Epithelial cell of proximal tubule (primary cell): ENCODE data around the gene KIF3A. TPM values are rescaled to one million over a fixed set of nuclear protein-coding genes. Genes with fewer than 3 reads are reported as not detected.
A peak's percentile ranks its signal among the peaks of the same experiment; 100 is the strongest.

ENCODE experiments used
- DNase-seq: peaks from one replicate; pipeline ENCODE4 v3.0.0-alpha.2; 2011; ENCODE audit warnings: low read depth
- H3K4me3 ChIP-seq: 2 replicates; pipeline ENCODE4 v1.5.1; 2011; ENCODE audit warnings: low read depth, mild to moderate bottlenecking, low read length
- CTCF ChIP-seq: conservative IDR thresholded peaks from 2 replicates; pipeline ENCODE4 v1.5.1; 2012; ENCODE audit warnings: low read depth, mild to moderate bottlenecking, low read length
- total RNA-seq: library from RNA; depleted of rRNA; stranded (reverse); fragments of >200 nt; gene quantifications from 2 replicates; pipeline ENCODE4 v1.2.3, GENCODE V29; 2015

KIF3A gene
- total RNA-seq, 1 donor from 2014 or later: 7.6 TPM

- H3K4me3 ChIP-seq: no peak overlapping the region
- DNase-seq: no peak
- no peak for TF ChIP-seq CTCF
These were observed 35.1 kb upstream of the KIF3A start for GRCh38 chr5:132772291-132773070.

DNA sequence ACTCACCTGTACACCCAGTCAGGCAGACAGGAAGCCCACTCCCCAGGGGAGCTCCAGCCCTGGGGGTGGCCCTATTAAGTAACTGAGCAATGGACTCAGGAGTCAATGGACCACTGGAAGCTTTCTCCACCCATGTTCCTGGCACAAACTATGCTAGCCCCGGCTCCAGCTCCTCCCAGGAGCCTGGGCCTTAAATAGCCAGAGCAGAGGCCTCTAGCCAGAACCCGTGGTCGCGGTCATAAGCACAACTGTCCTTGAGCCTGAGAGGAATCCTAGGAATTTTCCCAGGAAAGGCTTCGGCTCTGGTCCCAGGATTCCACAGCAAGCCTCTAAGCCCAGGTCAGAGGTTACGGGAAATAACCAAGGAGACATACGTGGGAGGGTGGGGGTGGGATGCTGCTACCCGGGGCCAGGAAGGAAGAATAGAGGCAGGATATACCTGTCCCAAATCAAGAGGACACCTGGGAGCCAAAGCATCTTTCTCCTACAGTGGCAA is 34.2 kb upstream of the KIF3A start:
- no peak overlapping the region for H3K4me3 ChIP-seq
- TF ChIP-seq CTCF: no peak
- peak; percentile 60 for DNase-seq

- DNase-seq: no peak
These were observed 33.3 kb upstream of the KIF3A start for GRCh38 chr5:132770476-132771159.

DNA sequence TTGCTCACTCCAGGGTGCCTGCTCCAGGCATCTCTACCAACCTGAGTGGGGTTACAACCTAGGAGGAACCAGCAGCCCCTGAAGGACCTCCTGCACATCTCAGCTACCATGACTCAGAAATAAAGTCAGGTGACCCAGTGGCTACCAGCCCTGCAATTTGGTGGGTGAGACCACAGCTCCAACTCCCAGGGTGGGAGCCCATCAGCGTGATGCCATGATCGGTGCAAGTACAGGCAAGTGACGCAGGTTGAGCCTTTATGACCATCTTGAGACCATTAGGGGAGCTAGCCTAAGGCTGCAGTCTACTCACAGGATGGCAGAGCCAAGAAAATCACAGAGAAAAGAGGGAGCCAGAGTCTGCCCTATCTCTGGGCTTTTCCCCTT is 31.1 kb upstream of the KIF3A start:
- no peak for TF ChIP-seq CTCF
- no peak overlapping the region for H3K4me3 ChIP-seq
- DNase-seq: no peak

More at GRCh38 chr5:132770476-132771159, 33.3 kb upstream of the KIF3A start:
- TF ChIP-seq CTCF: no peak
- H3K4me3 ChIP-seq: no peak overlapping the region

DNA sequence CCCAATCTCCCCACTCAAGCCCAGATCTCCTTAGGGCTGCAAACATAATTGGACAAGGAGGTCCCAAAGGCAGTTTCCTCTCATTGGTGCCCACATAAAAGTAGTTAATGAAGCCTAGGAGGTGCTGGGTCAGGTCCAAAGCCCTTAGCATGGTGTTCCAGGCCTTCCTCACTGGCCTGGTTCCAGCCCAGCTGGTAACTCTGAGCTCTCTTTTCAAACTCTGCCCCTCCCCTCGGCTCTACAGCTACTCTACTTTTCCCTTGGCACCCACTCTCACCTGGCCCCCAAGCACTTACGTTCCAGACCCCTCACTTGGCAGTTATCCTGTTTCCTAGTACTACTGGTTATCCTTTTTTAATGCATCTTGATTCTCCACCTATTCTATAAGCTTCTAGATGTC is 29.8 kb upstream of the KIF3A start:
- H3K4me3 ChIP-seq: no peak overlapping the region
- DNase-seq: no peak
- no peak for TF ChIP-seq CTCF

- no peak overlapping the region for H3K4me3 ChIP-seq
- no peak for DNase-seq
- no peak for TF ChIP-seq CTCF
These were observed 29.4 kb upstream of the KIF3A start for GRCh38 chr5:132766806-132767055.
